NCI-H82 treated with DMSO at 0.1 percent for 48 hours (cell line): ENCODE data around the gene CSGALNACT2.
"Not testable (repeated sequence)": the region's sequence is repeated elsewhere in the genome, so short reads cannot be mapped to it uniquely, and the experiment has no call there.

Experiments used
- DNase-seq: peaks from one replicate; lab custom pipeline; 2025; ENCODE audit not compliant: unreplicated experiment; lab: John Stamatoyannopoulos, UW

CSGALNACT2 gene

DNA sequence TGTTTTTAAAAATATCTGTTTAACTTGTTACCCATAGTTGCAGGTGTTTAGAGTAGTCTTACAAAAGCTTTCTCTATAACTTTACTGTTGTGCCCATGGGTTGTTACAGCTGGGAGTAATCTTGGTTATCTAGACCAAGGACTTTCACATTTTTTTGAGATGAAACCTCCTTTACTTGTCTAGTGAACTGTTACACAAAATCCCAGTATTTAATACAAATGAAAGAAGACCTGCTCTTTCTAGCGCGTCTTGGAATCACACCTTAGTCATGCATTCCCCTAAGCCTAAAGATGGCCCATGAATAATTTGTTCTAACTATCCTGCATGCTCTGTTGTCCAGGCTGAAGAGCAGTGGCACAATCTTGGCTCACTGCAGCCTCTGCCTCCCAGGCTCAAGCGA, 38.0 kb downstream of the CSGALNACT2 start:
- no peak for DNase-seq

DNA sequence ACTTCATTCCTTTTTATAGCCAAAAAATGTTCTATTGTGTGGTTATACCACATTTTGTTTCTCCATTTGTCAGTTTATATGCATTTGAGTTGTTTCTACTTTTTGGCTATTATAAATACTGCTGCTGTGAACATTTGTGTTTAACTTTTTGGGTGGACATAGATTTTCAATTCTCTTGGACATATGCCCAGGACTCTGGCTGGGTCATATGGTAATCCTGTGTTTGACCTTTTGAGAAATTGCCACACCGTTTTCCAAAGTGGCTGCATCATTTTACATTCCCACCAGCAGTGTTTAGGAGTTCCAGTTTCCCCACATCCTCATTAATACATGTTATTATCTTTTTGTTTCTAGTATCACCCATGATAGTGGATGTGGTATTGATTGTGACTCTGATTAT, 39.4 kb downstream of the CSGALNACT2 start:
- DNase-seq: no peak

GRCh38 chr10:43181146-43181545, 42.9 kb downstream of the CSGALNACT2 start:
- no peak for DNase-seq

DNA sequence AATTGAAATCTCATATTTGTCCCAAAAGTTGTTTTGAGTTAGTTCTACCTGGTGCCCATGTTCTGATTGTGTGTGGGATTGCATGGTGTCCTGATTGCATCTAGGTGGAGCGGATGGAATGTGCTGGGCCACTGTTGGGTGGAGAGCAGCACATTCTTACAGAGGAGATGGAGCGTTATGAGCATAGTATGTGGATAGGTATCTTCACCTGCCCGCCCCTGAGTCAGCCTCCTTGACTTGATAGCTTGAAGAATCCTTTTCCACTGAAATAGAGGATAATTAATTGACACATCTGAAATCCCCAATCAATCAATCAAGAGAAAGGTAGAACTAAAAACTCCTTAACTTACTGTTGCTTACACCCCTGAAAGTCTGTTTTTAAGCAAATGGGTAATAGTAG, 45.5 kb downstream of the CSGALNACT2 start:
- DNase-seq: not testable (repeated sequence)

GRCh38 chr10:43186150-43186549, 47.9 kb downstream of the CSGALNACT2 start:
- DNase-seq: no peak

DNA sequence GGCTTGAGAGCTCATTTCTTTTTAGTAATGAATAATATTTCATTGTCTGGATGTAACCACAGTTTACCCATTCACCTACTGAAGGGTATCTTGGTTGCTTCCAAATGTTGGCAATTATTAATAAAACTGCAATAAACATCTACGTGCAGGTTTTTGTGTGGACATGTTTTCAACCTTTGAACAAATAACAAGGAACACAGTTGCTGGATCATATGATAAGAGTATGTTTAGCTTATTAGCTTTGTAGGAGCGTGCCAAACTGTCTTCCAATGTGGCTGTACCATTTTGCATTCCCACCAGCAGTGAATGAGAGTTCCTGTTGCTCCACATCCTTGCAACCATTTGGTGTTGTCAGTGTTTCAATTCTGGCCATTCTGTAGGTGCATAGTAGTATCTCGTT, 49.0 kb downstream of the CSGALNACT2 start:
- no peak for DNase-seq

DNA sequence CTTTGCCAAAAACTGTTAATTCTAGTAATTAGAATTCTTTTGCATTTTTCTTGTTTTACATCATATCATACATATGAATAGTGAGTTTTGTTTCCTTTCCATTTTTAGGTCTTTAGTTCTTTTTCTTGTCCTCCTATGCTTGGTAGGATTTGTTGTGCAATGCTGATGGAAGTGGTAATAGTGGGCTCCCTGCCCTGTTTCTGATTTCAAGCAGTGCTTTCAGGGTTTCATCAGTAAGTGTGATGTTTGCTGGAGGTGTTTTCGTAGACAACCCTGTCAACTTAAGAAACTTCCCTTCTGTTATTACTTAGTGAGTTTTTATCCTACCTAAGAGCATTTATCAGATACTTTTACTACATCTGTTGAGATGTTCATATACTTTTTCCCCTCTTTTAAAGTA, 50.5 kb downstream of the CSGALNACT2 start:
- no peak for DNase-seq

DNA sequence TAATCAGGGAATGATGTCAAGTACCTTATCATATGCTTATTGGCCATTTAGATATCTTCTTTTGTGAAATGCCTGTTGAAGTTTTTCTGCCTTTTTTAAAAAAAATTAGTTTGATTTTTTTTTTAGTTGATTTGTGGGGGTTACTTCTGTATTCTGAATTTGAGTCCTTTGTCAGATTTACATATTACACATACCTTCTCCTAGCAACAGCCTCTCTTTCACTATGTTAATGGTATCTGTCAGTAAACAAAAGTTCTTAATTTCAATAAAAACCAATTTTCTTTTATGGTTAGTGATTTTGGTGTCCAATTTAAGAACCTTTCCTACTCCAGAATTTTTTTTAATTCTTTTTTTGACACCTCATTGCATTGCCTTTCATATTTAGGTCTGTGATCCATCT, 52.0 kb downstream of the CSGALNACT2 start:
- DNase-seq: no peak

GRCh38 chr10:43190775-43191174, 52.5 kb downstream of the CSGALNACT2 start:
- DNase-seq: no peak

DNA sequence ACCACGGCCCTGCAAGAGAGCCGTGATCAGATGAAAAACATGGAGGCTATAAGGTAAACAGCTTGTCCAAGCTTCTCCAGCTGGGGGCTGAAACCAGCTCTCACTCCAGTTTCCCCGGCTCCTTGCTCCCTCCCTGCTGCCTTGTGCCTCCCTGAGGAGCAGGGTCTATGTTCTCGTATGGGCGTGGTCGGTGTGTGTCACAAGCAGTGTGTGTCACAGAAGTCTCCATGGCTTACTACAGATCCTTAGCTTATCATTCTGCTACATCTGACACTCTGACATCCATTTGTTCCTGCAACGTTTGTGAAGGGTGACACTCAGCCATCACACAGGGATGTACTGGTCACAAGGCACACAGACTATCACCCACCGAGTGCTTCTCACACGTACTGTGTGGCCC, 54.6 kb downstream of the CSGALNACT2 start:
- no peak for DNase-seq

GRCh38 chr10:43193496-43194080, 55.3 kb downstream of the CSGALNACT2 start:
- no peak for DNase-seq

DNA sequence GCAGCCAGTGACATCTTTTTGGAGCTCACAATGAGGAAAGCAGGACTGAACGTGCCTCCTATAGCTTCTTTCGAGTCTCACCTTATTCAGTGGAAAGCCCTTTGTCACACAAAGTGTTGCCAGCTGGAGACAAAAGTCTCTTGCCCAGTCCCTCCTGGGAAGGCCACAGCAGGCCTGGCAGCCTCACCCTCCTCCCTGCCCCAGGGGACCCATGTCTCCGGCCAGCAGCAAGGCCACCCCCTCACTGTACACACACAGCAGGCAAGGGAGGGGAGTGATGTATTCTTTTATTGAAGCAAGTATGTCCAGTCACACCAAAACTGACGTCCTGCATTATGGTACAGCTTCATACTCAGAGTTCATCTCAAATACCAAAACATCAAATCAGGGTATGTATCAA, 56.0 kb downstream of the CSGALNACT2 start:
- DNase-seq: no peak

GRCh38 chr10:43194859-43195258, 56.6 kb downstream of the CSGALNACT2 start:
- DNase-seq: no peak

DNA sequence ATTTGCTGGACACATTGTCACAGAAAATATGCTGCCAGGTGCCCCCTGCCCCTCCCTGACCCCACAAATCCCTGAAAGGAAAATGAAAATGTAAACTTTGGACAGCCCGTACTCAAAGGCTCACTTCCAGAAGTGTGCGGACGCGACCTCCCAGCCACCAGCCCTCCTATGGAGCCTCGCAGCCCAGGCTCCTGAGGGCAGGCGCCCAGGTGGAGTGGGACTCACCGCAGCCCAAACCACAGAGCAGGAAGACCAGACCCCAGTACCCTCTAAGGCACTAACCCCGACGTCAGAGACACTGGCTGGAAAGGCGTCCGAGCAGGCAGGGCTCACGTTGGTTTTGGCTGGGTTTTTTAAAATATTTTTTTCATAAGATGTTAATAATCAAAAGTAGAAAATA, 57.3 kb downstream of the CSGALNACT2 start:
- DNase-seq: no peak

- DNase-seq: no peak
Measured at GRCh38 chr10:43196131-43196980, 58.1 kb downstream of the CSGALNACT2 start.

DNA sequence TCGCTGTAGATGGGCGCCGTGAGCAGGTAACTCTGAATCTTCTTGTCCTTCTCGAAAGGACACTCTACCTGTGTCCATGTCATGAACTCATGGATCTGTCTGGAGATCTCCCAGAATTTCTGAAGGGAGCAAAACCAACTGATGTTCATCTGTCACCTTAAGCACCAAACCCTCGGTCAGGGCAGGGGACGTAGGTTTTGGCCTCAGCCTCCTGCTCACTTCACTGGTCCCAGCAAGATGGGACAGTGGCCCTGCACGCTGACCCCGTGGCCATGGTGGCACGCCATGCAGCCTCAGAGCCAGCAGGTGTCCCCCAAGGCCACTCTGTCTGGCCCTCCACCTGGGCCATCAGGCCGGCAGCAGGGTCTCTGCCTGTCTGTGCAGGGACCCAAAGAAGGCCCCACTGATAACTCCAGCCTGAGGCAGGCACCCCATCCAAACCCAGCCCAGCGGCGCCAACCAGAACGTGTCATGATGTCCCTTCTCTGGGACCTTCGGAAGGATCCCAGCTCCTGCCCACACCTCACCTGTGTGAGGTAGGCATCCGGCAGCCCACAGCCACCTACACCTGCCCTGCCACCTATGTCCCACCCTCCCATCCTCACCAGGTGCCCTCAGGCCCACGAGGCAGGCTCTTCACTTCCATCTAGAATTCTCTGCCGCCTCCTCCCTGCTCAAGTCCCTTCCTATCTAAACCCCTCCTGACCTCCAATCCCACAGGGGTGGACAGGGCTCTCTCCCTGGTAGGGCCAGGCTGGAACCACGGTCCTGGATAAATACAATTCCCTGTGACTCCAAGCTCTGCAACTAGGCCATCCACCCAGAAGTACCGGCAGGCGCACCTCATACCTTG, 59.0 kb downstream of the CSGALNACT2 start:
- no peak for DNase-seq

- DNase-seq: no peak
Measured at GRCh38 chr10:43197834-43198681, 59.8 kb downstream of the CSGALNACT2 start.

DNA sequence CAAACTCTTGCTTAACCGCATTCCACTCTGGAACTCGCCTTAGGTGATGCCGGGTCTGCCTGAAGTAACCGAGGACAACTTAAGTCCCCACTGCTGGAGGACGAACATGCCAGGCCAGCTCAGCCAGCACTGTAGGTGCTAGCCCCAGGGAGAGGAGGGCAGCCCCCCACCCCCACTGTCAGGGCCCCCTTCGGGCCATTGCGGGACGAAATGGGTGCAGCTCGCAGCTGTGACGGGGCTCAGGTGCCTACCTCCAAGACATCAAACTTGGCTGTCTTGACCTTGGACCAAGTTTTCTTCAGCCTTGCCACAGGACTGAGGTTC, 60.4 kb downstream of the CSGALNACT2 start:
- no peak for DNase-seq

DNA sequence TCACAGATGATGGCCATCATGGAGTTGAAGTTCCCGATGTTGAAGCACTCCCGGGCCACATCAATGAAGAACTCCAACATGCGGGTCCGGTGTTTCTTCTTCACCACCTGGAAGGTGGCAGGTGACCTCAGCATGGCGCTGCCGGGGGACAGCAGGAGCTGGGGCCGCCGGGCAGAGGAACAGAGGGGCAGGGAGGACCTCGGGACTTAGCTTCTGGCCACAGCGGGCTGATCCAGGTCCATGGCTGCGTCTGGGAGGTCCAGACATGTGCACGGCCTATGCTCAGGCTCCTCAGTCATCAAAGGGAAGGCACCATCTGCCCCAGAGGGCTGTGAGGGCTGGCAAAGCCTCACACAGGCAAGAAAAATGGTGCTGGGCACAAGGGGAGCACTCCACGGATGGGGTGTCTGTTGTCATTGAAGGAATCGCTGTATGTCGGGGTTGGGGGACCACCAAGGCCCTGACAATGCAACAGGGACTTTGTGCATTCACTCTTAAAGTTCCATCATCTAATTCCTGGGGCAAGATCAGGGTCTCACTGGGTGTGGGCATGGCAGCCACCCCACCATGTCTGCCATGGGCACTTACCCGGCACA, 60.9 kb downstream of the CSGALNACT2 start:
- no peak for DNase-seq

DNA sequence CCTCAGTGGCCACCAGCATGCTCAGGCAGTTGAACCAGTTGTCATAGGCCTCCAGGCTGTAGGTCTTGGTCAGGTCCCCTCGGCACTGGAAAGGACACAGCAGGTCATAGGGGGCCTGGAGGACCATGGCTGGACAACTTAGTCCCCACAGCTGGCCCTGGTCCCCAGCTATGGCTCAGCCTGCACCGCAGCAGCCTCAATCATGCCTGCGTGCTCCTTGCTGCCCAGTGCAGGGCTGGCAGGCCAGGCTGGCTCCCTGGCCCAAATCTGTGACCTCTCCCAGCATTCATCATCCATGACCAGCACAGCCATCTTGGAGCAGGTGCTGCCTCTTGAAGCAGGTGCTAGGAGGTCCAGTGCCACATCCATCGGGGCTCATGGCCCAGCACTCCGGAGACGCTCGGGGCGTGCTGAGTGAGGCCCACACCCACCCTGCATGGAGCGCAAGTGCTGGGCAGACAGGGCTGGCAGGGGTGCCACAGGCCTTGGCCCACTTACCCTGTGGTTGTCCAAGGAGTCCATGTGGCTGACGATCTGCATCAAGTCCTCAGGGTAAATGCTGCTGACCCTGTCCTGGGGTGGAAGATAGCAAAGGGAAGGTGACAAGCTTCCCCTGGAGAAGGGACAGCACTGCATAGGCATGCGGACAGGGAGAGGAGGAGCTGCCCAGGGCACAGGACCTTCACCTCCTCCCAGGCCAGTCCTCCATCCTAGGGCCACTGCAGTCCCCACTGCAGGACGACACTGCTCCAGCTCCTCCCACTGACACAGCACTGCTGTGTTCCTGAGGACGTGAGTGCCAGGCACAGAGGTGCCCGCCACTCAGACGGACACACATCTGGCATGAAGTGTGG, 61.7 kb downstream of the CSGALNACT2 start:
- DNase-seq: no peak
